Natural killer cell (primary cell): ENCODE measurements around the gene AJAP1. TPM values are rescaled to one million over a fixed set of nuclear protein-coding genes. Genes with fewer than 3 reads are reported as not detected.

ENCODE experiments used
- ATAC-seq, 3 donors: fragments of 150-1000 bp in 2 of 3; fragments of 200-7000 bp in 1 of 3; cut with Tn5 transposase; 1 replicate in 1 of 3; 2 replicates in 2 of 3; pipeline ENCODE4 v1.10.0; 2021; ENCODE audit warnings: mild to moderate bottlenecking in 2 of 3, moderate library complexity in 2 of 3
- DNase-seq, 2 donors: peaks; one replicate each; pipeline versions ENCODE4 v3.0.0 to v3.0.0-alpha.2; 2013 to 2021; ENCODE audit warnings: mixed read lengths in 1 of 2
- H3K27ac ChIP-seq: one replicate; pipeline ENCODE4 v1.5.1; 2013; ENCODE audit warnings: mild to moderate bottlenecking, low read length
- H3K27me3 ChIP-seq: one replicate; pipeline ENCODE4 v1.6.1; 2013; ENCODE audit warnings: low read length; ENCODE audit not compliant: control insufficient read depth, insufficient read depth
- H3K36me3 ChIP-seq: one replicate; pipeline ENCODE4 v1.6.1; 2013; ENCODE audit warnings: low read length; ENCODE audit not compliant: control insufficient read depth, insufficient read depth
- H3K4me1 ChIP-seq: one replicate; pipeline ENCODE4 v1.6.1; 2013; ENCODE audit warnings: low read length; ENCODE audit not compliant: control insufficient read depth, insufficient read depth
- H3K4me3 ChIP-seq: one replicate; pipeline ENCODE4 v1.5.1; 2013; ENCODE audit warnings: low read length
- H3K9me3 ChIP-seq: one replicate; pipeline ENCODE4 v1.6.1; 2013; ENCODE audit warnings: low read length; ENCODE audit not compliant: control insufficient read depth, insufficient read depth
- H3K27ac Mint-ChIP-seq, 2 donors: one replicate each; pipeline ENCODE4 v1.8.0; 2022; ENCODE audit warnings: mild to moderate bottlenecking in 2 of 2, mixed read lengths in 2 of 2, moderate library complexity in 1 of 2
- H3K27me3 Mint-ChIP-seq, 2 donors: one replicate each; pipeline ENCODE4 v1.8.0; 2022; ENCODE audit warnings: low read depth in 2 of 2, mixed read lengths in 2 of 2
- H3K36me3 Mint-ChIP-seq: one replicate; pipeline ENCODE4 v1.8.0; 2022; ENCODE audit warnings: mixed read lengths
- H3K4me1 Mint-ChIP-seq, 2 donors: one replicate each; pipeline ENCODE4 v1.8.0; 2022; ENCODE audit warnings: mixed read lengths in 2 of 2
- H3K4me3 Mint-ChIP-seq: one replicate; pipeline ENCODE4 v1.8.0; 2022; ENCODE audit warnings: mild to moderate bottlenecking, moderate library complexity, mixed read lengths
- H3K9me3 Mint-ChIP-seq, 2 donors: one replicate each; pipeline ENCODE4 v1.8.0; 2022; ENCODE audit warnings: mixed read lengths in 2 of 2
- WGBS: methylation state at CpG from one replicate; pipeline ENCODE4 v1.1.7; 2013; ENCODE audit warnings: missing lambda C conversion rate; ENCODE audit not compliant: insufficient coverage; 5-methylcytosine and 5-hydroxymethylcytosine counted together
- intact Hi-C: fragments of 100-400 bp; cut with micrococcal nuclease; formaldehyde crosslinking; loops from one replicate; pipeline ENCODE4 v1.14.2; 2022
- total RNA-seq, 4 donors: library from RNA; stranded (reverse); fragments of 120-200 nt in 1 of 4; gene quantifications; one replicate each; pipeline versions ENCODE4 v1.2.3 to v1.2.4, GENCODE V29; 2013 to 2022
- TF ChIP-seq, protein P1 (sequence below): fragments of 200-600 bp; IDR thresholded peaks from one replicate; pipeline ENCODE4 v1.8.0; 2022; ENCODE audit warnings: antibody characterized with exemption

AJAP1 gene
- total RNA-seq, 3 donors from 2014 or later (not counting 1 experiment from before 2014, with no cell fraction given) = not detected

DNA sequence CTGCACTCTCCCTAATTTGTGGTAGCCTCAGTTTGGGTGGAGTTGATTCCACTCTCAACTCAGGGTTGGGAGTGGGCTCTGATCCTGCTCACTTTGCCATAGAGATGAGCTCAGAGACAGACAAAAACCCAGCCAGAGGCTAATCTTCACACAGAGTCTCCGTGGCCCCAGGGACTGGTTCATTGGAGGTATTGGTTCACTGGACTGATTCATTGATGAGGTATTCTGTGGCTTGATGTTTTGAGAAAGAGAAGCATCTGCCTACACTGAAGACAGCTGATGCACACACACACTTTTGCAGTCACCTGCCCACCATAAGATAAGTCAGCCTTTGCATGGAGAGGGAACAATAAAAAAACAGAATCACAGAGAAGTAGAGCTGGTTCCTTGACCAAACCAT is 183.8 kb downstream of the AJAP1 start:
- Mint-ChIP-seq H3K27me3 (peaks cover 3 to 7% of the 10 kb centered on the region in 2 donors), H3K9me3 (no peaks in the 10 kb centered on the region), H3K4me1 (no peaks in the 10 kb centered on the region), H3K4me3 (no peak overlapping the region), H3K36me3 (no peaks in the 10 kb centered on the region), H3K27ac (no peak overlapping the region)
- H3K4me3 ChIP-seq = no peak overlapping the region
- no peak overlapping the region for H3K27ac ChIP-seq
- TF ChIP-seq, protein P1, sequence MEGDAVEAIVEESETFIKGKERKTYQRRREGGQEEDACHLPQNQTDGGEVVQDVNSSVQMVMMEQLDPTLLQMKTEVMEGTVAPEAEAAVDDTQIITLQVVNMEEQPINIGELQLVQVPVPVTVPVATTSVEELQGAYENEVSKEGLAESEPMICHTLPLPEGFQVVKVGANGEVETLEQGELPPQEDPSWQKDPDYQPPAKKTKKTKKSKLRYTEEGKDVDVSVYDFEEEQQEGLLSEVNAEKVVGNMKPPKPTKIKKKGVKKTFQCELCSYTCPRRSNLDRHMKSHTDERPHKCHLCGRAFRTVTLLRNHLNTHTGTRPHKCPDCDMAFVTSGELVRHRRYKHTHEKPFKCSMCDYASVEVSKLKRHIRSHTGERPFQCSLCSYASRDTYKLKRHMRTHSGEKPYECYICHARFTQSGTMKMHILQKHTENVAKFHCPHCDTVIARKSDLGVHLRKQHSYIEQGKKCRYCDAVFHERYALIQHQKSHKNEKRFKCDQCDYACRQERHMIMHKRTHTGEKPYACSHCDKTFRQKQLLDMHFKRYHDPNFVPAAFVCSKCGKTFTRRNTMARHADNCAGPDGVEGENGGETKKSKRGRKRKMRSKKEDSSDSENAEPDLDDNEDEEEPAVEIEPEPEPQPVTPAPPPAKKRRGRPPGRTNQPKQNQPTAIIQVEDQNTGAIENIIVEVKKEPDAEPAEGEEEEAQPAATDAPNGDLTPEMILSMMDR = no peak
- no peaks in the 10 kb centered on the region for H3K36me3 ChIP-seq
- WGBS = 77% methylated on average over 1 of the region's 1 CpG
- H3K4me1 ChIP-seq = no peaks in the 10 kb centered on the region
- DNase-seq = no peak
- intact Hi-C loops = no loop called here
- no peaks in the 10 kb centered on the region for H3K9me3 ChIP-seq
- no peak for ATAC-seq
- H3K27me3 ChIP-seq = no peaks in the 10 kb centered on the region
